Measurements from ENCODE around the gene LIMA1.

Gene LIMA1

GRCh38 chr12:50241178-50241577 is 42.1 kb downstream of the LIMA1 start:
- no peak overlapping the region for H3K4me3 ChIP-seq (ENCODE audit: low read depth in 1 of 2, low read length in 2 of 2)
- ATAC-seq (ENCODE audit: insufficient read depth, low read depth) (no peak), DNase-seq (no peak)
- no peaks in the 10 kb centered on the region for H3K9me3 ChIP-seq (ENCODE audit: insufficient read depth, low read length, severe bottlenecking)
- no peak overlapping the region for H3K27ac ChIP-seq (ENCODE audit: low read length)
- H4K20me1 ChIP-seq (ENCODE audit: insufficient read depth, low read length), result no peaks in the 10 kb centered on the region
- no peaks in the 10 kb centered on the region for H3K4me1 ChIP-seq (ENCODE audit: insufficient read depth, low read length)
- H3K36me3 ChIP-seq (ENCODE audit: insufficient read depth, low read length), result no peaks in the 10 kb centered on the region
- no peak for TF ChIP-seq CTCF (IDR thresholded peaks at IDR 0.05; ENCODE audit: borderline replicate concordance, extremely low read depth, low read length, poor library complexity, severe bottlenecking)
- no peak for TF ChIP-seq EZH2 (IDR thresholded peaks at IDR 0.05; ENCODE audit: borderline replicate concordance, low read depth, low read length, severe bottlenecking)
- H3K4me2 ChIP-seq (ENCODE audit: insufficient read depth, low read length), result no peak overlapping the region
- no peaks in the 10 kb centered on the region for H3K27me3 ChIP-seq (ENCODE audit: insufficient read depth, low read length, poor library complexity)
- no peak overlapping the region for H2AFZ ChIP-seq (ENCODE audit: low read depth, low read length)
- no peak overlapping the region for H3K9ac ChIP-seq (ENCODE audit: low read depth, low read length)
- no peaks in the 10 kb centered on the region for H3K79me2 ChIP-seq (ENCODE audit: insufficient read depth, low read length)

GRCh38 chr12:50240792-50241114 is 42.6 kb downstream of the LIMA1 start:
- DNase-seq, result no peak
- no peak for TF ChIP-seq CTCF (IDR thresholded peaks at IDR 0.05; ENCODE audit: borderline replicate concordance, extremely low read depth, low read length, poor library complexity, severe bottlenecking)
- no peak for TF ChIP-seq EZH2 (IDR thresholded peaks at IDR 0.05; ENCODE audit: borderline replicate concordance, low read depth, low read length, severe bottlenecking)
- H3K79me2 ChIP-seq (ENCODE audit: insufficient read depth, low read length), result no peaks in the 10 kb centered on the region

GRCh38 chr12:50240096-50240791 is 43.1 kb downstream of the LIMA1 start:
- Histone ChIP-seq H3K27ac (ENCODE audit: low read length) (no peak overlapping the region), H3K79me2 (ENCODE audit: insufficient read depth, low read length) (no peaks in the 10 kb centered on the region), H3K9me3 (ENCODE audit: insufficient read depth, low read length, severe bottlenecking) (no peaks in the 10 kb centered on the region), H3K36me3 (ENCODE audit: insufficient read depth, low read length) (no peaks in the 10 kb centered on the region), H3K4me1 (ENCODE audit: insufficient read depth, low read length) (no peaks in the 10 kb centered on the region), H4K20me1 (ENCODE audit: insufficient read depth, low read length) (no peaks in the 10 kb centered on the region), H2AFZ (ENCODE audit: low read depth, low read length) (no peak overlapping the region), H3K9ac (ENCODE audit: low read depth, low read length) (no peak overlapping the region), H3K27me3 (ENCODE audit: insufficient read depth, low read length, poor library complexity) (no peaks in the 10 kb centered on the region), H3K4me3 (ENCODE audit: low read depth in 1 of 2, low read length in 2 of 2) (no peak overlapping the region), H3K4me2 (ENCODE audit: insufficient read depth, low read length) (no peak overlapping the region)
- DNase-seq, result no peak
- no peak for ATAC-seq (ENCODE audit: insufficient read depth, low read depth)
- no peak for TF ChIP-seq EZH2 (IDR thresholded peaks at IDR 0.05; ENCODE audit: borderline replicate concordance, low read depth, low read length, severe bottlenecking)
- no peak for TF ChIP-seq CTCF (IDR thresholded peaks at IDR 0.05; ENCODE audit: borderline replicate concordance, extremely low read depth, low read length, poor library complexity, severe bottlenecking)

More at GRCh38 chr12:50240792-50241114, 42.6 kb downstream of the LIMA1 start:
- H3K4me1 ChIP-seq (ENCODE audit: insufficient read depth, low read length), result no peaks in the 10 kb centered on the region
- no peak overlapping the region for H3K4me3 ChIP-seq (ENCODE audit: low read depth in 1 of 2, low read length in 2 of 2)
- H2AFZ ChIP-seq (ENCODE audit: low read depth, low read length), result no peak overlapping the region
- ATAC-seq (ENCODE audit: insufficient read depth, low read depth), result no peak
- no peaks in the 10 kb centered on the region for H3K9me3 ChIP-seq (ENCODE audit: insufficient read depth, low read length, severe bottlenecking)
- no peak overlapping the region for H3K4me2 ChIP-seq (ENCODE audit: insufficient read depth, low read length)
- no peaks in the 10 kb centered on the region for H3K36me3 ChIP-seq (ENCODE audit: insufficient read depth, low read length)
- H3K27me3 ChIP-seq (ENCODE audit: insufficient read depth, low read length, poor library complexity), result no peaks in the 10 kb centered on the region
- H3K27ac ChIP-seq (ENCODE audit: low read length), result no peak overlapping the region
- no peaks in the 10 kb centered on the region for H4K20me1 ChIP-seq (ENCODE audit: insufficient read depth, low read length)
- no peak overlapping the region for H3K9ac ChIP-seq (ENCODE audit: low read depth, low read length)

Data from DND-41 (cell line).